Activated T-helper 17 cell treated with anti-CD3 and anti-CD28 coated beads, Interleukin-2, amount 50 U/mL, for 72 hours (primary cell): ENCODE measurements around the gene RBBP8NL. TPM values are rescaled to one million over a fixed set of nuclear protein-coding genes. Genes with fewer than 3 reads are reported as not detected.

Experiments used
- ATAC-seq: fragments of 150-1000 bp; cut with Tn5 transposase; replicated peaks from 2 replicates; pipeline ENCODE4 v1.10.0; 2021; ENCODE audit warnings: mild to moderate bottlenecking, moderate library complexity
- H3K27ac Mint-ChIP-seq: one replicate; pipeline ENCODE4 v1.8.0; 2022; ENCODE audit warnings: mixed read lengths
- H3K27me3 Mint-ChIP-seq: one replicate; pipeline ENCODE4 v1.8.0; 2022; ENCODE audit warnings: mixed read lengths
- H3K36me3 Mint-ChIP-seq: one replicate; pipeline ENCODE4 v1.8.0; 2022; ENCODE audit warnings: low read depth, mild to moderate bottlenecking, mixed read lengths
- H3K4me1 Mint-ChIP-seq: one replicate; pipeline ENCODE4 v1.8.0; 2022; ENCODE audit warnings: mixed read lengths
- H3K4me3 Mint-ChIP-seq: one replicate; pipeline ENCODE4 v1.8.0; 2022; ENCODE audit warnings: mild to moderate bottlenecking, mixed read lengths
- H3K9me3 Mint-ChIP-seq: one replicate; pipeline ENCODE4 v1.8.0; 2022; ENCODE audit warnings: mixed read lengths
- total RNA-seq, 2 donors: library from RNA; stranded (reverse); gene quantifications; one replicate each; pipeline ENCODE4 v1.2.3, GENCODE V29; 2022

RBBP8NL gene
- total RNA-seq, 2 donors from 2014 or later, result not detected

DNA sequence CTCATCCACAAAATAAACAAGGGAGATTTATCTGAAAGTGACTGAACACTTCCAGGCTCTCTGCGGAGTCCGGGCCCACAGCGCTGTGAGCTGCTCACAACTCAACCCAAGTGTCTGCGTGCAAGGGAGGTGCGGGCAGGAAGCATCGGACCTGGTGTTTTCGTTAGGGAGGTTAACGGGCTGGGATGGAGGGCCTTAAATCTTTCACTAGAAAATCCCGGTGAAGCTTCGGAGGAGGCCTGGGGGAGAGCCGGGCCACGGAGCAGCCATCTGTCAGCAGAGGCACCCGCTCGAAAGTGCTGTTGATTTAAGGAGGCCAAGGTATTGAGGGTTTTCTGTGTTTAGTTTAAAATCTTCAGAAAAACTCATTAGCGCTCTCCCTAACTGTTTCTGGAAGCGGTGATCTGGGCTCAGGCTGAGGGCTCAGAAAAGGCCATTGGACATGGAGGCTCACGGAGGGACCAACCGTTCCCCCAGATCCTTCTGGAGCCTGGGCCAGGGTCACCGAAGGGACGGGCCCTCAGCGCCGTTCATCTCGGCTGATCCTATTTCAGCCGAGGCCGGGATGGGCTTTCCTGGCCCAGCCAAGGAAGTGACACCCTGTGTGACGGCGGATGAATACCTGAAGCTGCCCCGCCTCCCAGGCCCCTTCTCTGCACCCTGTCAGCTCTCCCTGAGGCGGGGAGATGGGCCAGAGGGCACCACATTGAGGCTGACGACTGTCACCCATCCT, 27.7 kb upstream of the RBBP8NL start:
- no peaks in the 10 kb centered on the region for H3K9me3 Mint-ChIP-seq
- H3K27ac Mint-ChIP-seq, result no peak overlapping the region
- no peaks in the 10 kb centered on the region for H3K36me3 Mint-ChIP-seq
- no peaks in the 10 kb centered on the region for H3K4me1 Mint-ChIP-seq
- no peak for ATAC-seq
- H3K4me3 Mint-ChIP-seq, result no peak overlapping the region
- H3K27me3 Mint-ChIP-seq, result peaks cover 6% of the 10 kb centered on the region

DNA sequence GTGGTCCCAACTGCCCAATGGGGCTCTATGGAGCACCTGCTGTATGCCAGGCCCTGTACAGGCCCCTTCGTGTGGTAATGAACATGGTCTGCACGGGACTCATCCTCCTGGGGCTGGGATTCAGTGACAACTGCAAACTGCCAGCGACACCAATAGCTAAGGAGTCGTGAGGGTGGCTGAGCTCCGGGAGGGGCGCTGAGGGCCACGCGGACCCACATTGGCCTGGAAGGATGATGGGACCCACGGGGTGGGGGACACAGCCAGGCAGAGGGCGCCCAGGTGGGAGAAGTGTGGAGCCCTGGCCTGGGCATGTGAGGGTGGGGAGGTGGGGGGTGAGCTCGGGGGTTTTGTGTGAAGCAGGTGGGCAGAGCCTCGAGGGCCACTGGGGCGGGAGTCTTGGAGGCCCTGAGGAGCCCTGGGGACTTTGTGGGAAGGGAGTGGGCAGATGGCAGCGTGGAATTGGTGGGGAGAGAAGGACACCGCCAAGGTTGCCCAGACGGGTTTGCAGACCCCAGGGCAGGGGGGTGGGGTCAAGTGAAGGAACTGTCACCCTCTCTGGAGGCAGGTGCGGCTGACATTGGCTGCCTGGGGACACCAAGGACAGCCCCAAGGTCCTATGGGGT, 26.0 kb upstream of the RBBP8NL start:
- Mint-ChIP-seq H3K27me3 (peaks cover 9% of the 10 kb centered on the region), H3K9me3 (no peaks in the 10 kb centered on the region), H3K27ac (no peak overlapping the region), H3K4me3 (no peak overlapping the region), H3K4me1 (no peaks in the 10 kb centered on the region), H3K36me3 (no peaks in the 10 kb centered on the region)
- no peak for ATAC-seq

DNA sequence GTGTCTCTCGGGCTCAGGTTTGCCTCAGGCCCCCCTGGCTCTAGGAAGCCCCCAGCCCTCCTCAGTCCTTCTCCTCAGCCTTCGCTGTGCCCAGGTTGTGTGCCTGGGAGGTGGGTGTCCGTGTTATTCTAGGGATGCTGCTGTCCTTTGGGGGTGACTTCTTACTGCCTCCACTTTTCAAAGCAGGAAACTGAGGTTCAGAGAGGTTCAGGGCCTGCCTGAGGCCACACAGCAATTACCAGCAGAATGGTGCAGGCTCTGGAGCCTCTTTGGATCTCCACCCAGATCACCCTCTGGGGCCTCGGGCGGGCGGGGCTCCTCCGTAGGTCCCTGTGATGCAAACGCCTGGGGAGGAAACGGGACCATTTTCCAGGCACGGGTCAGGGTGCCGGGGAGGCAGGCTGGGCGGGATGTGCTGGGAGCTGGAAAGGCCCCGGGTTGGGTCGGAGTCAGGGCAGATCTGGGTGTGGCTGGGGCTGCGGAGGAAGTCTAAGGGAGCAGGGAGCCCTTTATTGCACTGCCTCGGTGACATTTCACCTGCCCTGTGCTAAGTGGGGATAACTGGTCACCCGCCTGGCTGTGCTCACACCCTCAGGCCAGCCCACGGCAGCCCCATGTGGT, 25.2 kb upstream of the RBBP8NL start:
- H3K36me3 Mint-ChIP-seq, result no peaks in the 10 kb centered on the region
- no peak overlapping the region for H3K27ac Mint-ChIP-seq
- H3K4me1 Mint-ChIP-seq, result no peaks in the 10 kb centered on the region
- H3K27me3 Mint-ChIP-seq, result peaks cover 9% of the 10 kb centered on the region
- H3K4me3 Mint-ChIP-seq, result no peak overlapping the region
- ATAC-seq, result no peak
- H3K9me3 Mint-ChIP-seq, result no peaks in the 10 kb centered on the region

DNA sequence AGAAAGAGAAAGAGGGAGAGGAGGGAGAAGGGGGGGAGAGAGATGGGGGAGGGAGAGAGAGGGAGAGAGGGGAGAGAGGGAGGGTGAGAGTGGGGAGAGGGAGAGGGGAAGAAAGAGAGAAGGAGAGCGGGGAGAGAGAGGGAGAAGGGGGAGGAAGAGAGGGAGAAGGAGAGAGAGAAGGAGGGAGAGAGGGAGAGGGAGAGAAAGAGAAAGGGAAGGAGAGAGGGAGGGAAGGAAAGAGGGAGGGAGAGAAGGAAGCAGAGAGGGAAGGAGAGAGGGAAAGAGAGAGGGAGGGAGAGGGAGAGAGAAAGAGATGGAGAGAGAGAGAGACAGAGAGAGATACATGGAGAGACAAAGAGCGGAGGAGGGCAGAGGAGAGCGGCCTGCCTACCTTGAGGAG, 24.6 kb upstream of the RBBP8NL start:
- Mint-ChIP-seq H3K4me1 (no peaks in the 10 kb centered on the region), H3K36me3 (no peaks in the 10 kb centered on the region), H3K27ac (no peak overlapping the region), H3K9me3 (no peaks in the 10 kb centered on the region), H3K4me3 (no peak overlapping the region), H3K27me3 (peaks cover 9% of the 10 kb centered on the region)
- ATAC-seq, result no peak

DNA sequence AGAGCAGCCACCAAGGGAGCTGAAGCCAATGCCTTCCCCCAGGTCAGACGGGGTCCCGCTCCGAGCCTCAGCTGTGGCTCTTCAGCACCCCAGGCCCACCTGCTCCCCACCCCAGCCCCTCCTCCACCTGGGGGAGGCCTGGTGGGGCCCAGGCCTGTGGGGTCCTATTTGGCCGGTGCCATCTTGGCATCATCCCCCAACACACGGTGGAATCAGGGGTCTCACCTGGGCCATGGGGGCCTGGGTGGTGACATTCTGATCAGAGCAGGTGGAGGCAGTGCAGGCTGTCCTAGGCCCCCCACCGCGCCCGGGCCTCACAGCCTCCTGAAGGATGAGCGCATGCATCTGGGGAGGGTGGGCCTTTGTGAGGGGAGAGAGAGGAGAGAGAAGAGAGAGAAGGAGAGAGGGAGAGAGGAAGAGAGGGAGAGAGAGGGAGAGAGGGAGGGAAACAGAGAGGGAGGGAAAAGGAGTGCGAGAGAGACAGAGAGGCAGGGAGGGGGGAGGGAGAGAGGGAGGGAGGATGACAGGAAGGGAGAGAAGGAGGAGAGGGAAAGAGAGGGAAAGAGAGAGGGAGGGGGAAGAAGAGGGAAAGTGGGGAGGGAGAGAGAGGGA, 23.9 kb upstream of the RBBP8NL start:
- H3K27ac Mint-ChIP-seq, result no peak overlapping the region
- H3K27me3 Mint-ChIP-seq, result peaks cover 7% of the 10 kb centered on the region
- H3K36me3 Mint-ChIP-seq, result no peaks in the 10 kb centered on the region
- H3K4me3 Mint-ChIP-seq, result no peak overlapping the region
- no peaks in the 10 kb centered on the region for H3K4me1 Mint-ChIP-seq
- no peak for ATAC-seq
- no peaks in the 10 kb centered on the region for H3K9me3 Mint-ChIP-seq

DNA sequence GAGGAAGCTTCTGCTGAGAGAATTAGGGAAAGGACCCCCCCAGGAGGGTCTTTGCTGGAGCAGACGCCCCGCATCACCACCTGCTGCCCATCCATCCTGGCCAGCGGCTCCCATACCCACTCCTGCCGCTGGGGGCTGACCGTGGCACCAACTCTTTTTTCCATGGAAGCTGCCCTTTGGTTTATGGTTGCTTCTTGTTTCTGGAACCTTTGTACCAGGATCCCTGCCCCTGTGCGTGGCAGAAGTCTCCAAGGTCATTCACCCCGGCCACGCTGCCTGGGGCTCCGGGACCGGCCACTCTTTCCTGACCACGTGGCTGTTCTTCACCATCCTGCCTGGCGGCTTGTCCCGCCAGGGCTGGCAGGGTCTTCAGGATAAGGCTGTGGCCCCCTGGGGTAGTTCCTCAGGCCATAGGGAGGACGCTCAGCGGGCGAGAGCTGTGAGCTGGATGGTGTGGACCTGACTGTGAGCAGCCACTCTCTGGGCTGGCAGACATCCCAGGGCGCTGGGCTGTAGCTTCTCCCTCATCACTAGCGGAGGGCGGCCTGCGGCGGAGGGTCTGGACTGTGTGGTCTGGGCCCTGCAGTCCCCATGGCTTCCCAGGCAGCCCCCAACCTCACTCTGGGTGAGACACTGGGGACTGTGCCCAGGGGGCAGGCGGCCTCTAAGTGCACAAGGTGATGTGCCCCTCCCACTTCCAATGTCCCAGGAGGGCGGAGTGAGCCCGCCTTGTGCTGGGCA, 22.8 kb upstream of the RBBP8NL start:
- Mint-ChIP-seq H3K4me3 (no peak overlapping the region), H3K9me3 (no peaks in the 10 kb centered on the region), H3K4me1 (no peaks in the 10 kb centered on the region), H3K36me3 (no peaks in the 10 kb centered on the region), H3K27me3 (peaks cover 6% of the 10 kb centered on the region), H3K27ac (no peak overlapping the region)
- ATAC-seq, result no peak

DNA sequence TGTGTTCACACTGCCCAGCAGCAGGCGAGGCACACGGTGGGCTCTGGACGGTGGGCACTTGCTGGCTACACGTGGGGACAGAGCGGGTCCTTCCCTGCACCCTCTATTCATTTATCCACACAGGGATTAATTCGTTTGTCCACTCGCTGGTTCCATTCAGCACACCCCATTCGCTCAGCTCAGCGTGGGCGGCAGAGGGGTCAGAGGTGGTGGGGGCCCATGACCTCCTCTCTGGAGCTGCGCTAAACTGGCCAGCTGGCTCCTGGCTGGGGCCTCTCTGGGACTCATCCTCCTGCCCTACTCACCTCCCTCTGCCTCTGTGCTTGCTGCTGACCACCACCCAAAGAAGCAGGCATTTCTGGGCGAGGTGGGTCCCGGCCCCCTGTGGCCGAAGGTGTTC, 21.4 kb upstream of the RBBP8NL start:
- Mint-ChIP-seq H3K4me3 (no peak overlapping the region), H3K27me3 (peaks cover 6% of the 10 kb centered on the region), H3K4me1 (no peaks in the 10 kb centered on the region), H3K27ac (no peak overlapping the region), H3K9me3 (no peaks in the 10 kb centered on the region), H3K36me3 (no peaks in the 10 kb centered on the region)
- no peak for ATAC-seq

DNA sequence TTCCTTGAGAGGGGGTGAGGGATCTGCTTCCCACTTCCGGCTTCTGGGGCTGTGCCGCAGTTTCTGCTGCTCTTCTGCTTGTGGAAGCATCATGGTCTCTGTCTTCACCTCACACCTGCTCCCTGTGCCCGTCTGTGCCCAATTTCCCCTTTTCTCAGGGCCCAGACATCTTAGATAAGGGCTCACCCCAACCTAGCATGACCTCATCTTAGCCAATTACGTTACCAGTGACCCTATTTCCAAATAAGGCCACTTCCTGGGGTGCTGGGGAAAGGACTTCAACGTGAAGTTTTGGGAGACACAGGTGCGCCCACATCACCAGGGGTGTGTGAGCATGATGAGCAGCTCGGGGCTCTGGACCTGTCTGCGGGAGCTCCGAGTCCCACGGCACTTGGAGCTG, 20.7 kb upstream of the RBBP8NL start:
- H3K4me1 Mint-ChIP-seq, result no peaks in the 10 kb centered on the region
- no peak overlapping the region for H3K27ac Mint-ChIP-seq
- peaks cover 9% of the 10 kb centered on the region for H3K27me3 Mint-ChIP-seq
- no peaks in the 10 kb centered on the region for H3K9me3 Mint-ChIP-seq
- no peak for ATAC-seq
- H3K36me3 Mint-ChIP-seq, result no peaks in the 10 kb centered on the region
- H3K4me3 Mint-ChIP-seq, result no peak overlapping the region

DNA sequence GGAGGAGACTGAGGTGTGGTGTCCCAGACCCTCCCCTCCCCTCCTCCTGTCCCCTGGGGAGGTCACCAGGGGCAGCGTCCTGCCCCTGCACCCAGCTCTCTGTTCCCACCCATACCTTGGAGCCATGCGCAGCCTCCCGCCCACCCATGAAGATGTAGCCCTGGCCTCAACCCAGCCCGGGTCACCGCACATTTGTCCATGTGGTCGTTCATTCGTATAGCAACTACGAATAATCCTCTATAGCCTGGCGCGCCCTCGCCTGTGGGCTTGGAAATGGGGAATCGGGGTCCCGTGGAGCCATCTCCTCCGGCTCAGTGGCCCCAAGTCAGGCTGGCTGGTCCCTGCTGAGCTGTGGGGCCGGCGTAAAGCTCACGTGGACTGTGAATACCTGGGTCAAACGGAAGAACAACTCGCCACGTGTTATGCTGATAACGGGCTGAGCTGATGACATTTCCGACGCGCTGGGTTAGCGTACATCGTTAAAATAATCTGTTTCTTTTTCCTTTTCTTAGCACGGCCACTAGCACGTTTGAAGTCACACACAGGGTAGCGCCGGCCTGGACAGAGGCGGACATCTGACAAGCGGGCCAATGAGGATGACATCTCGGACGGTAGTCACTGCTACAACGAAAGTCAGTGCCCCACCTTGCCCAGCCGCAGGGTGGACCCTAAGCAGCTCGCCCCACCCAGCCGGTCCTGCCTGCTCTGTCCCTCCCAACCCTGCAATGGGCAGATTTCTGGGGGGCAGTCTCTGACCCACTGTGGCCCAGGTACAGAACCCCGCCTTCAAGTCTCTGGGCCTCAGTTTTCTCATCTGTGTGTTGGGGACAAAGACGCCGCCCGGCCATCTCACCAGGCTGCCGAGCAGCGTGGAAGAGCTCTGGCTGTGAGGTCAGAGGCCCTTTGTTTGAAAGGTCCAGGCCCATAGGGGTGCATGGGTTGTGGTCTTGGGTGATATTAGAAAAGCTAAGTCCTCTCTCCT, 19.8 kb upstream of the RBBP8NL start:
- H3K4me3 Mint-ChIP-seq, result no peak overlapping the region
- H3K4me1 Mint-ChIP-seq, result no peaks in the 10 kb centered on the region
- peaks cover 13% of the 10 kb centered on the region for H3K27me3 Mint-ChIP-seq
- no peaks in the 10 kb centered on the region for H3K9me3 Mint-ChIP-seq
- no peaks in the 10 kb centered on the region for H3K36me3 Mint-ChIP-seq
- ATAC-seq, result no peak
- H3K27ac Mint-ChIP-seq, result no peak overlapping the region

DNA sequence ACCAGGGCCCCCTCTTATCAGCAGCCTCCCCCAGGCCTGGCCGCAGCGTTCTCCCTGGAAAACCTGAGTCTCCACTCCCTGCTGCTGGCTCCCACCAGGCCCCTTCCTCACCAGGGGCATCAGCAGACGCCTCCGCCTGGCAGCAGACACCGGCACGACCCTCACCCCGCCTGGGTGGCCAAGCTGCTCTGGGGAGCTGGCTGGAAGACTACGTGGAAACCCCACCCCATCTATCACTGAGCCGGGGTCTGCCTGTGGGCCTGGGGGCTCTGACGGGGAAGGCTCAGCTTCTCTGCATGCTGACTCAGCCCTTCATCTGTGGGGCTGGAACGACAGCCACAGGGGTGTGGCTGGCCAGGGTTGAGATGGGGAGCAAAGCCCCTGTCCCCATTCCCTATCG, 19.1 kb upstream of the RBBP8NL start:
- H3K27me3 Mint-ChIP-seq, result peaks cover 13% of the 10 kb centered on the region
- H3K9me3 Mint-ChIP-seq, result no peaks in the 10 kb centered on the region
- H3K36me3 Mint-ChIP-seq, result no peaks in the 10 kb centered on the region
- H3K4me3 Mint-ChIP-seq, result no peak overlapping the region
- no peak for ATAC-seq
- no peak overlapping the region for H3K27ac Mint-ChIP-seq
- no peaks in the 10 kb centered on the region for H3K4me1 Mint-ChIP-seq

DNA sequence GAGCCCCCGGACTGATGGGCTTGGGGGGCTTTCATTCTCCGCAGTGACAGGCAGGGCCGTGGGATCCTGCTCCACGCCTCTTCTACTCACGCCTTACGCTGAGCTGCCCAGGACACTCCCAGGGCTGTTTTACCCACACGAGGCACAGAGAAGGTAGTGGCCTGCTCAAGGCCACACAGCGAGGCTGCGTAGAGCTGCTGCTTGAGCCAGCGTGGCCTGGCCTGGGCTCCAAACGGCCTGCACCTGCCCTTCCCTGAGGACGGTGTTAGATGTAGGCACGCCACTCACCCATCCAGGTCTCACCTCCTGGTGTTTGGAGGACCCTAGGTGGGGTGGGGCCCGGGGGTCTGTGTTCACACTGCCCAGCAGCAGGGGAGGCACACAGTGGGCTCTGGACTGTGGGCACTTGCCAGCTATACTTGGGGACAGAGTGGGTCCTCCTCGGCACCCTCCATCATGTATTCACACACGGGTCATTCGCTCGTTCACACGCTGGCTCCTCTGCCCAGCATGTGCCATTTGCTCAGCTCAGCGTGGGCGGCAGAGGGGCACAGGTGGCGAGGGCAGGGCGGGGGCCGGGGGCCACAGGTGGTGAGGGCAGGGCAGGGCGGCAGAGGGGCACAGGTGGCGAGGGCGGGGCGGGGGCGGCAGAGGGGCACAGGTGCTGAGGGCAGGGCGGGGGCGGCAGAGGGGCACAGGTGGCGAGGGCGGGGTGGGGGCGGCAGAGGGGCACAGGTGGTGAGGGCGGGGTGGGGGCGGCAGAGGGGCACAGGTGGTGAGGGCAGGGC, 18.4 kb upstream of the RBBP8NL start:
- H3K4me1 Mint-ChIP-seq, result no peaks in the 10 kb centered on the region
- H3K9me3 Mint-ChIP-seq, result no peaks in the 10 kb centered on the region
- no peak for ATAC-seq
- H3K27ac Mint-ChIP-seq, result no peak overlapping the region
- H3K27me3 Mint-ChIP-seq, result peaks cover 13% of the 10 kb centered on the region
- no peak overlapping the region for H3K4me3 Mint-ChIP-seq
- no peaks in the 10 kb centered on the region for H3K36me3 Mint-ChIP-seq

DNA sequence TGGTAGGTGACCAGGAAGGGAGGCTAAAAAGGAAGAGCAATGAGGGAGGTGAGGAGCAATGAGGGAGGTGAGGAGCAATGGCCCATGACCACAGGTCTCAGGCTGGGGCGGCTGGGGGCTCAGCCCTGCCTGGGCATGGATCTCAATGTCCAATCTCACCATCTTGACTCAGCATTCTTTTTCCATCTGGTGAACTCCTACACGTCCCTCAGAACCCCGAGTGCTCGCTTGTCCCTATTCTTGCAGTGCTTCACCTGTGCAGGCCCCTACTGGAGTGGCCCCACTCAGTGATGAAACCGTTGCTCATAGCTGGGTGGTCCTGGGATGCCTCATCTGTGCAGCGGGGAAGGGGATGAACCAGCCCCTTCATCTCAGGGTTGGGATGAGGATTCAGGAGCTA, 16.9 kb upstream of the RBBP8NL start:
- Mint-ChIP-seq H3K4me3 (no peak overlapping the region), H3K9me3 (no peaks in the 10 kb centered on the region), H3K4me1 (no peaks in the 10 kb centered on the region), H3K27ac (no peak overlapping the region), H3K27me3 (peaks cover 10% of the 10 kb centered on the region), H3K36me3 (no peaks in the 10 kb centered on the region)
- no peak for ATAC-seq

DNA sequence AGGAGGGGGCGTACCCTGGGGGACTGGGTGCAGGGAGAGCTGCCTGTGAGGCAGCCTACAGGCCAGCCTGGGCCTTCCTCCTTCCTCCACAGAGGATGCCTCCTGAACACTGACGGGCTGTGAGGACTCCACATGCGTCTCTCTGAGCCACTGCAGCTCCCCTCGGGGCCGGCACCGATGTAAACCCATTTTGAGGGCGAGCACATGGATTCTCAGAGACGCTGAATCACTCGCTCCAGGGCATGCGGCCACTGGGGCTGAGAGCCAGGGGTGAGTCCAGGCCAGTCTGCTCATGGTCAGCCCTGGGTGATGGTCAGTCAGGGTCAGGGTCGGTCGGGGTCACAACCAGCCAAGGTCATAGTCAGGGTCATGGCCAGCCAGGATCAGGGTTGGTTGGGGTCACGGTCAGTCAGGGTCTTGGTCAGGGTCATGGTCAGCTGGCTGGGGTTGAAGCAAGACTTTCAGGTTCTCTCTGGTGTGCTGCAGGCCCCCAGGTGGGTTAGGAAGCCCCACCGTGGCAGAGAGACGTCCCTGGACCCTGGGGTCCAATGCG, 14.7 kb upstream of the RBBP8NL start:
- H3K27me3 Mint-ChIP-seq, result peaks cover 14% of the 10 kb centered on the region
- no peaks in the 10 kb centered on the region for H3K9me3 Mint-ChIP-seq
- no peak for ATAC-seq
- no peak overlapping the region for H3K27ac Mint-ChIP-seq
- H3K4me1 Mint-ChIP-seq, result no peaks in the 10 kb centered on the region
- no peak overlapping the region for H3K4me3 Mint-ChIP-seq
- H3K36me3 Mint-ChIP-seq, result no peaks in the 10 kb centered on the region
